HG02610 (cell line): Measurements from ENCODE around the gene WNT9B.
"Not testable (repeated sequence)": the region's sequence is repeated elsewhere in the genome, so short reads cannot be mapped to it uniquely, and the experiment has no call there.

Experiments
- ATAC-seq: cut with Tn5 transposase; IDR thresholded peaks from one replicate; pipeline ENCODE4 v1.9.1; 2021; ENCODE audit warnings: mild to moderate bottlenecking, moderate library complexity; ENCODE audit not compliant: unreplicated experiment

Gene WNT9B

DNA sequence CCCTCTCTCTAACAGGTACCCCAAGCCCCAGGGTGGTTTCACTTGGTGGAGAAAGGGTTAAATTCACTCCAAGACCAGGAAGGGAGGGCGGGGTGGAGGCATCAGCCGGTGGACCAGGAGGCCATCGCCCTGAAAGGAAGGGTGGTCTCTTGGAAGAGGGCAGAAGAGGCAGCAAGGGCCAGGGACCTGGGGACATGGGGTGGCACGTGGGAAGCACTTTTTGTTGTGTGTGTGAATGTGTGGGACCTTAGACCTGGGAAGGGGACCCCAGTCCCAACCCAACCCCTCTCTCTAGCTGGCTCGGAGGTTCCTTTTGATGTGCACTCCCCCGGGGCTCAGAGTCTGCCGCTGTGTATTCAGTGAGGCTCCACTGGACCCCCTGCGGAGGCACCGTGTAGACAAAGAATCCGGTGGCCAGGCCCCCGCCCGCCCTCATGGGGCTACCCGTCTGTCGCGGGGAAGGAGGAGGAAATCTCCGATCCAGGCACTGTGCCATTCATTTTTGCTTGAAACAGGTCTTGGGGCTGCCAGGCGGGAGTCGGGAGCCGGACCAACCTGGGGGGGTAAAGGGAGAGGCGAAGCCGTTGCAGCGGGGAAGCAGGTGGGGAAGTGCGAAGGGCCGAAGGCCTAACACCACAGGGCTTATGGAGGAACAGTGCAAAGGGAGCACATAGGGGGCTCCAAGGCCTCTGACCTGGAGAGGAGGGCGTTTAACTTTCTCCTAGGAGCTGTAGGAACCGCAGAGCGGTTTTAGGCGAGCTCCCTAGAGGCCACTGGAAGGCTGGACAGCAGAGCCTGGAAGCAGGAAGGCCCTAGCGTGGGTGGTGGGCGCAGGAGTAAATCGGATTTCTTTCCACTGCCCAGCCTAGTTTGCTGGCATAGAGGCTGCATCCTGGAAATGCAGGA lies 29.6 kb upstream of the WNT9B start:
- ATAC-seq, result no peak

DNA sequence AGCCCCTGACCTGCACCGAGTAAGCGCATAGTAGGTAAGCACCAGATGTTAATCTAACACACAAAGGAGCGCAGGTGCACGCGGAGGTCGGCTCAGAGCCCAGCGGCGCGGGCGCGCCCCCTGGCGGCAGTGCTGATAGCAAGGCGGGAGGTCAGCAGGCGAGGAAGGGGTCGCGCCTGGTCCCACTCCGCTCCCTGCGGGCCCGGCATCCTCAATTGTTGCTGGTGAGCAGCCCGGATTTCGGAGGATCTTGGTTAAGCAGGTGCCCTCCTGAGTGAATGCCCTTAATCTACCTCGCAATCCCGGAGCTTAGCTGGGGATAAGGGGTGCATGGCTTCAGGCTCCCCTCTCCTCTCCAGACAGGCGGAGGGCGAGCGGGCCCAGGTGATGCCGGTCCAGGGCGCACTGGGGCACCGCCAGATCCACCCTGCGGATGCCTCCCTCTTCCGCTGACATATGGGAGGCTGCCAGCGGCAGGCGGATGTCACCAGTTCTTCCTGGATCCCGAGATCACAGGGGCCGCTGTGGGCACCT lies 28.9 kb upstream of the WNT9B start:
- no peak for ATAC-seq

DNA sequence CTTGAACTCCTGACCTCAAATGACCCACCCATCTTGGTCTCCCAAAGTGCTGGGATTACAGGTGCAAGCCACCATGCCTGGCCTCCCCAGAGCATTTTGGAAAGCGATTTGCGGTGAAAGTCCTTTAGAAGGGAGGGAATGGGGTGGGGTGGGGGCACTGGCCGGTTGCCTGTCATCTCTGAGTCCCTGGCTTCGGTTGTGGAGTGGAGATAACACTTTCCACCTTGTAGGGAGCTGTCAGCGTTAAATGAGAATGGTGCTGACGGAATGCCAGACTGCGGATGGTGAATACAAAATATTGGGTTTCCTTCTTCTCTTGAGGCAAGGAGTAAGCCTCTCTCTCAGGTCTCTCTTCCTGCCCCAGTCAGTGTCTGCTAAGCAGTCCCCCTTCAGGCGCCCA lies 27.7 kb upstream of the WNT9B start:
- no peak for ATAC-seq

DNA sequence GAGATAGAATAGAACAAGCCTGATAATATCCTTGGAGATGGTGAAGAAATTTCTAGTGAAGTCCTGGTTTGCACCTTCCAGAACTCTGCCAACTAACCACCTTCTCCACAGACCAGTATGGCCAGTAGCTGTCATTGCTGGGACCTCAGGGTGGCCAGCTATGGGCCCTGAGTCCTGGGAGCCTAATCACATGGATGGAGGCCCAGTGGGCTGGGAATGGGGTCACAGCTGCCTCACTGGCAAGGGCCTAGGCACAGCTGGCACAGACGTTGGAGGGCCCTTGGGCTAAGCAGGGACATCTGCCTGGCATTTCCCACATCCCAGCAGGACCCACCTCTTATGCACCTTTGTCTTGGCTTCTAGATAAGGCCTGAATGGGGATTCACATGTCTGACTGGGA lies 25.3 kb upstream of the WNT9B start:
- ATAC-seq, result no peak

DNA sequence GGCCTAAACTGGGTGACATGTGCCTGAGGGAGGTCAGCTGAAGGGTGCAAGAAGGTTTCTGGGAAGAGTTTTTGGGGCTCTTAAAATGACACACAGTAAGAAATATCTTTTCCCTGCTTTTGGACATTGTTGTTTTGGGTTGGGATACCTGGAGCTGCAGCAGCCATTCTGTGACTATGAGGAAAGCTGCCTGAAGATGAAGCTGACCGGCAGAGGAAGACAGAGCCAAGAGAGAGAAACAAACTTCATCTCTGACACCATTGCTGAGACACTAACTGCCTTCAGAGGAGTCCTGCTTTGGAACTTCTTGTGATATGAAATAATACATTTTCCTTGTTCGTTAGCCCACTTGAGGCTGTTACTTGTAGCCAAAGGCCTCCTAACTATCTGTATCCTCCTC lies 24.1 kb upstream of the WNT9B start:
- ATAC-seq, result no peak

DNA sequence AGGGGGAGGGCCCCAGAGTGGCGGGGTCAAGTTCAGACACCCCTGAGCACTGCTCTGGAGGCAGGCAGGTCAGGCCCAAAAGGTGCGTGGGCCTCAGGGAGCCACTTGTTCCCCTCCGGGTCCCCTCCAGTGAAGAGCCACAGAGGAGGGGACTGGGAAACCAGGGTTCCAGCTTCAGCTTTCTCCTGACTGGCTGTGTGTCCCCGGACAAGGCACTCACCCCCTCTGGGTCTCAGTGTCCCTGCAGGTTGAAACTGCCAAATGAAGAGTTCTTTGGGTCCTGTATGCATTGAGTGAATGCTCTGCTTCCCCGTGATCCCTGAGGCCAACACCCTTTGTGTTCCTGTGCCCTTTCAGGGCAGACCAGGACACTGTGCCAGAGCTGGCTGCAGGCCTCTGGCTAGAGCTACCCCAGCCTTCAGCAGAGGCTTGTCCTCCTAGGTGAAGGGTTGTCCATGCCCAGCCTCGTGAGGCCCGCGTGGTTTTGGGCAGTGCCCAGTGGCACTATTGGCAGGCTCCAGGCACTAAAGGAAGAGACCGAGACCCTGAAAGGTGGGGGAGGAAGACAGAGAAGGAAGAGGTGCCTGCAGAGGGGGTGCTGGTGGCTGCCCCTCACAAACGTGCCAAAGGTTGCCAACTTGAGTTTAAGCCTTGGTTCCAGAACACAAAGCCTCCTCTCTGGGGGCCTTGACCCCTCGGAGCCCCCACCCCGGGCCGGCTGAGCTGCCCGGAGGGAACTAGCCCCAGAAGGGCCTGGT lies 19.6 kb upstream of the WNT9B start:
- ATAC-seq, result no peak

DNA sequence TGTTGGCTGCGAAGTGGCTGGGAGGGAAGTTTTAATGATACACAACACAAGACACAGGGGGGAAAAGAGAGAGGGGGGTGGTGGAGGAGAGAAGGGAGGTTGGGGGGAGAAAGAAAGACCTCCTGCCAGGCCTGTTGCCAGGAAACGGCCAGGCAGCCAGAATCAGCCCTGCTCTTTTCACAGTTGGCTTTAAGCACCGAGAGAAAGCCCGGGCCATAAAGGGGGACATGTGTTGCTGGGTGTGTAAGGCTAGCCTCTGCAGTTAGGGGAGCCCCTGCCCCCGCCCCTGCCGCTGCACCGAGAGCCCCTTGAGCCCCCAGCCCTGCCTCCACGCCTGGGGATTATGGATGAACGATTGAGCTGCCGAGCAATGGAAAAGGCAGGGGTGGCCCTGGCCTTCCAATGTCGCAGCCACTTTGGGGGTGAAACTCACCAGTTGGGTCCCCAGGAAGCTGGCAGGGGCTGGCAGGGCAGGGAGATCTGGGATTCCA lies 19.0 kb upstream of the WNT9B start:
- no peak for ATAC-seq

DNA sequence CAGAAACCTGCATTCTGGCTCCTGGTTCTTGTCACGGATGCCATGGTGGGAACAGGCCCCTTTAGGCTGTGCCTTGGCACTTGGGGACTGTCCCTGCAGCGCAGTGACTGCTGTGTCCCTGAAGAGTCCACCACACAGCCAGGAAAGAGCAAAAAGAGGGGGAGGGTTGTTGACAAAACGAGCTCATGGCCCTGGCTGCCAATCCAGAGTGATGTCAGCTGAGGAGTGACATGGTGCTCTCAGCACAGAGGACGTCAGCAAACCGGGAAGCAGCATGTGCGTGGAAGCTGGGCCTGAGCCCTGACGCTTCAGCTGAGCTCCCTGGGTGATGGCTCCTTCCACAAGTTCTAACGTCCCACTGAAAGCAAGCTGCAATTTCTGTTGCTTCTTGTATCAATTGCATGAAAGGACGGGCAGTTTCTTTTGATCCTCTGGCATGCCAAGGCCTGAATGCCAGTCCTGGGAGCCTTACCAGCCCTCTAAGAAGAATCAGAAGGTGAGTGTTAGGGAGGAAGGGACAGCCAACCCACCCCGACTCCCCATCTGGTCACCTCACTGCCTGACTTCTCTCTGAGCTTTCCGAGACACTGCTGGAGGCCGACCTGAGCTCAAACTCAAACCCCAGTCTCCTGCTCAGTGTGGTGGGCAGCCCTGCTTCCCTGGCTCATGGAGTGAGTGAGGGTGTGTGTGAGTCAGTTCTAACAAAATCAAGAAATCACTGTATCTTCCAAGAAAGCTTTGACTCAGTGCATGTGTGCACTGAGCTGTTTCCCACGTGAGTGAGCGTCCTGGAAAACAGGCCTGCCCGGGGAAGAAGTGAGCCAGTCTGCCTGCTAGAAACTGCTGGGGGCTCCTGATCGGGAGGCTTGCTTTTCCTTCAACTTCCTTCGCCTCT lies 18.2 kb upstream of the WNT9B start:
- ATAC-seq, result no peak

DNA sequence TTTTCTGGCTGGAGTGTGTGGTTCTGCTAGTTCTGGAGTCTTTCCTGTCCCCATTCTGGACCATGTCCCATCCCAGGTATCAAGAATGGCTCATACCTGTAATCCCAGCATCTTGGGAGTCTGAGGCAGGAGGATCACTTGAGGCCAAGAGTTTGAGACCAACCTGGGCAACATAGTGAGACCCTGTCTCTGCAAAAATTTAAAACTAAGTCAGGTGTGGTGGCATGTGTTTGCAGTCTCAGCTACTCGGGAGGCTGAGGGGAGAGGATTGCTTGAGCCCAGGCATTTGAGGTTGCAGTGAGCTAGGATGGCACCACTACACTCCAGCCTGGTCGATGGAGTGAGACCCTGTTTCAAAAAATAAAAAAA lies 17.6 kb upstream of the WNT9B start:
- ATAC-seq, result no peak

DNA sequence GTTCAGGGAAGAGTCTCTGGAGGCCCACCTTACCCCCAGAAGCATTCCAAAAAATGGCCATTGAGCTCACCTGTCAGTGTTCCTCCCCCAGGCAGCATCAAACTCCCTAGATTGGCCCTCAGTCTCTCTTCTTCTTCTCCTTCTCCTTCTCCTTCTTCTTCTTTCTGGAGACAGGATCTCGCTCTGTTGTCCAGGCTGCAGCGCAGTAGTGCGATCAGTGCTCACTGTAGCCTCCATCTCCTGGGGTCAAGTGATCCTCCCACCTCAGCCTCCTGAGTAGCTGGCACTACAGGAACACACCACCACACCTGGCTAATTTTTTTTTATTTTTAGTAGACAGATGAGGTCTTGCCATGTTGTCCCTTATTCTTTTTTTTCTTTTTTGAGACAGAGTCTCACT lies 16.5 kb upstream of the WNT9B start:
- no peak for ATAC-seq

DNA sequence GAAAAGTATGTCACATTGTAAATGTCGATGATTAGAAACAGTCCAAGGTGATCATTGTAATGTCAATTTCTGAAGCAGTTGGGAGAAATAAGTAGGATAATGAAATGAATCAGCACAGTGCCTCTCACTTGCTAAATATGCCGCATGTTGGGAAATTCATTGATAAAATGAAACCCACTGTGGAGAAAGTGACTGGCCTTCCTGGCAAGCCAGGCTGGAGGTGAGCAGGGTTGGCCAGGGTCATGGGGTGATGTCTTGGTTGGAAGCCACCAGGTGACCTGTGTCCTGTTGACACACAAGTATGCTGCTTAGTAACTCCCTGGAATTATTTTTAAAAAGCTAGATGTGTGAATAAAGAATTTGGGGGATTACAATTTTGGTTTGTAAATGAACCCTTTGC lies 14.9 kb upstream of the WNT9B start:
- ATAC-seq, result no peak

DNA sequence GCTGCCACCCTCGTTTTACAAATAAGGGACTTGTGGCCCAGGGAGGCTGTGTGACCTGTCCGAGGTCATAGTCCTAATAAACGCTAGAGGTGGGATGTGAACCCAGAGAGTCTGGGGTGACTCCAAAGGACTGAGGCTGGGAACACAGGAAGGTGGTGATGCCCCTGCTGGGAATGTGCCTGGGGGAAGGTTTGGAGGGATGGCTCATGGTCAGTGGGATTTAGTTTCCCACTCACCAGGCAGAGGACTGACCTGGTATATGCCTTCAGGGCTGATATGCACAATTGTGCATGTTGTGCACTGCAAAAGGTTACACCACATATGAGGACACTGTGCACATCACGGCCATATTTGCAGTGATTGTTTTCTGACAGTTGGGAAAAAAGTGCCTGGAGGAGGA lies 13.9 kb upstream of the WNT9B start:
- no peak for ATAC-seq

DNA sequence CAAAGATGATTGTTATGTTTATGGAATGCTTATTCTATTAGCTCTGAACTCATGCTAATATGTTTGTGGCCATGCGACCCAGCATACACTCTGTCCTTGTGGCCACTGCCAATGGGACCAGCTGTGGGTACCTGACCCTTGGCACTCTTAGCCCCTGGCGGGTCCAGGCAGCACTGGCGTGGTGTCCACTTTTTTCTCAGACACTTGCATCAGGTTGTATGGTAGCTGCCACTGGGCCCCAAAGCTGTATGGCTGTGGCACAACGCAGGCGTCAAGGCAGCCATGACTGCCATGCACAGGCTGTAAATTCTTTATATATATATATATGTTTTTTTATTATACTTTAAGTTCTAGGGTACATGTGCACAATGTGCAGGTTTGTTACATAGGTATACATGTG lies 12.2 kb upstream of the WNT9B start:
- no peak for ATAC-seq

DNA sequence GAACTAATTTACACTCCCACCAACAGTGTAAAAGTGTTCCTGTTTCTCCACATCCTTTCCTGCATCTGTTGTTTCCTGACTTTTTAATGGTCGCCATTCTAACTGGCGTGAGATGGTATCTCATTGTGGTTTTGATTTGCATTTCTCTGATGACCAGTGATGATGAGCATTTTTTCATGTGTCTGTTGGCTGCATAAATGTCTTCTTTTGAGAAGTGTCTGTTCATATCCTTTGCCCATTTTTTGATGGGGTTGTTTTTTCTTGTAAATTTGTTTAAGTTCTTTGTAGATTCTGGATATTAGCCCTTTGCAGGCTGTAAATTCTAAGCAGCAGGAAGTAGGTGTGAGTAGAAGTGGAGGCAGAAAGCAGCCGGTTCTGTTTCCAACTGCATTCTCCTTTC lies 10.8 kb upstream of the WNT9B start:
- not testable (repeated sequence) for ATAC-seq

DNA sequence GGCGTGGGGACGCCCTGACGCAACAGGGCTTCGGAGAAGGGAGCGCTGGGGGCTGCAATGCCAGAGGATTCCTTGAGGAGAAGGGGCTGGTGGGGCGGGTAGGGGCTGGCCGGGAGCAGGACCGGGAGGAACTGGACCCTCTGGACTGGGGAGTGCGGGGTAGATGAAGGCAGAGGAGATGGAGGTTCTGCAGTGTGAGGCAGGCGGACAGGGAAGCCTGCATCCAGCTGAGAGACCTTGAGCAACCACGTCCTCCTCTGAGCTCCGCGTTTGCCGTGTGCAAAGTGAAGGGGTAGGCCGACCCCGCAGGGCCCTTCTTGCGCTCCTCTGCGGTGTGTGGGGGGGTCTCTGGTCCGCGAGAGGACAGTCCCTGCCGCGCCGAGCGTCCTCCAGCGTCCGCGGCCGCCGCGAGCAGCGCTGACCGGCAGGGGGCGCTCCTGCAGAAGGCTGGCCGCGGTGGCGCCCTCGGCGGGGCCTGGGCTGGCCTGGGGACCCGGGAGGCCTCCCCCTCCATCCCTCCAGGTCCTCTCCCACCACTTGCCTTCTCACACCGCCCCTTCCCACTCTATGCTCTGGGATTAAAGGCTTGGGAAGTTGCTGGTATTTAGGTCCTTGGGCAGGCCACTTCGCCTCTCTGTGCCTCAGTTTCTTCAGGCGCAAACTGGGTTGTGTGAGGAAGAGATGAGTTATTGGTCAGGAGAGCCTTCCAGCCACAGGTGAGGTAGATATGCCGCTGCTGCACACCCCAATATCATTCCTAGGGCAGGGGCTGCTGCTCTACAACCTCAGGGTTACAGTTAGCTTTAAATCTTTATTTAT lies 9.6 kb upstream of the WNT9B start:
- no peak for ATAC-seq

DNA sequence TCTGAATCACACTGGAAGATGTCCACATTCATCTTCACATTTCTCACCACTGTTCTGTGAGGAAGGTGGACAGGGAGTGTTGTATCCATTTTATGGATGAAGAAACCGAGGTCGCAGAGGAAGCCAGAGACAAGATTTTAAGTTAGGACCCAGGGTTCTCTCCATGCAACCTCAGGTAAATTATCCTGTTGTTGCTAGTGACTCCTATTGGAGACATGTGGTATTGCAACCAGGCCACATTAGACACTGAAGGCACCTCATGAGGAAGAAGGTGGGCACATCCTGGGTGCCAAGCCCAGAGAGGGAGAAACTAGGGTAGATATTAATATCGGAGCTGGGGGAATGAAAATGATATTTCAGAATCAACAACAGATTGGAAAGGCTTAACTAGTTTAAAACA lies 8.5 kb upstream of the WNT9B start:
- ATAC-seq, result no peak

DNA sequence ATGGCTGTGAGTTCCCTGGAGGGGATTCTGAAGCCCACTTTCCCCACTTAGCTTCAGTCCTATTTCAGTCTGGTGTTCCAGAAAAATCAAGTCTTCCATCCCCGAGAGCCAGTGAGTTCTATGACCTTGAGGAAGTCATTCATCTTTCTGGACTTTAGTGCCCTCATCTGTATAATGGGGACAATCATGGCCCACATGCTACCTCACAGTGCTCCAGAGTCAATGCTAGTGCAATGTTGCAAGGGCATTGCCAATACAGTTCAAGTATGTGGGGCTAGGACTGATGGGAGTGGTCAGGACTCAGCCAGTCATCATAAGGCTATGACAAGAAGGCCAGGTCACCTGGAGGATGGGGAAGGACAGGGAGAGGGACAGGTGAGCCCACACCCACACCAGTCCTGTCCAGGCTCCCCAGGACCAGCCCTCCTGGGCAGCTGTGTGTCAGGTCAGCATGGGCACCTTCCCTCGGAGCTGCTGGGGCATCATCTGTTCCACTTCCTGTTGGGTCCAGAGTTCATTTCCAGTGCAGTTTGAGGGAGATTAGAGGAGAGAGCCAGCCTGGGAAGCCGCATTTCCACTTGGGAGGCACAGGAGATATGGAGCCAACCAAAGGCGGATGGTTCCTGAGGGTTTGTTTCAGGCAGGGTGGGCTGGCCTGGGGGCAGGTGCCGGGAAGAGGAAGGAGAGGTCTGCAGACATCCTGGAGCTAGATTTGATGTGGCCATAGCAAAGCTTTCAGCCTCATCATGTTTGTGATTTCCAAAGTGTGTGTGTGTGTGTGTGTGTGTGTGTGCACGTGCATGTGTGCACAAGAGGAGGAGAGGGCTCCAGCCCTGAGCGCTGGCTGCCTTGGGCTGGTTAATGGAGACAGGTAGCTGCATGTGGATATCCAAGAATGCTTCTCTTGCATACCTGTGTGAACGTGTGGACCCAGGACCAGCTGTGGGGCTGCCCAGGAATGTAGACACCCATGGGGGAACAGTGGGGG lies 3.9 kb upstream of the WNT9B start:
- ATAC-seq, result no peak

DNA sequence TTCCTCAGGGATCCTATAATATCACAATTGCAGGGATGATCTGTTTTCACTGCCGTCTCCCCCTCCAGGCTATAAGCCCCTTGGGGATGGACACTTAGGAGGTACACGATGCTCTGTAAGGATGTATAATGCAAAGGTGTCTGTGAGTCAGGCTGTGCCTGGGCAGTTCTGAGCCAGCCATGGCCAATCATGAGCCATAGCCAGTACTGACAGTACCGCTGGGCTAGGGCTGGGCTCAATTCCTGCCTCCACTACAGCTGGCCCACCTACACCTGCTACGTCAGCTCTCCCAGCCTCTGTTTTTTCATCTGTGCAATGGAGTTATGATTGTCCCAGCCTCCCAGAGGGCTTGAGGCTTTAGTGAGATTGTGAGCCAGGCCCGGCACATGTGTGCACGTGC lies 2.8 kb upstream of the WNT9B start:
- no peak for ATAC-seq

DNA sequence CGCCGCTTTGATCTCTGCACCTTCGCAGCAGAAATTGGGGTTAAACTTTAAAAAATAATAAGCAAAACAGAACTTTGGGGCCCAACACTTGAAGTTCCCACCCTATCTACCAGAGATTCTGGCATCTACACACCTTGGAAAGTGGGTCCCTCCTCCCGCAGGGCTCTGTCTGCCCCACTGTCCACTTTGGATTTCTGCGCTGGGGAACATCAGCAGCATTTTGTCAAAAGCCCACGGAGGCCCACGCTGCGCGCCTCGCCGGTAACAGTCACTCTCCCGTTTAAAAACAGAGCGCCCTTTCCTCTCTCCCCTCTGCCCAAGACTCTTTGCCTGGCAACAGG lies 725 bp upstream of the WNT9B start:
- ATAC-seq, result no peak
